DND-41 (cell line): ENCODE measurements around the gene PDLIM7.

Source experiments
- EZH2 ChIP-seq: IDR thresholded peaks from 3 replicates; pipeline ENCODE4 v1.6.1; 2012; ENCODE audit warnings: borderline replicate concordance, low read depth, mild to moderate bottlenecking, moderate library complexity, low read length, inconsistent platforms; ENCODE audit not compliant: severe bottlenecking
- TF ChIP-seq, protein P1 (sequence below): IDR thresholded peaks from 2 replicates; pipeline ENCODE4 v1.5.1; 2012; ENCODE audit warnings: borderline replicate concordance, low read length, moderate library complexity, mild to moderate bottlenecking; ENCODE audit not compliant: poor library complexity, severe bottlenecking; ENCODE audit errors: extremely low read depth

DNA sequence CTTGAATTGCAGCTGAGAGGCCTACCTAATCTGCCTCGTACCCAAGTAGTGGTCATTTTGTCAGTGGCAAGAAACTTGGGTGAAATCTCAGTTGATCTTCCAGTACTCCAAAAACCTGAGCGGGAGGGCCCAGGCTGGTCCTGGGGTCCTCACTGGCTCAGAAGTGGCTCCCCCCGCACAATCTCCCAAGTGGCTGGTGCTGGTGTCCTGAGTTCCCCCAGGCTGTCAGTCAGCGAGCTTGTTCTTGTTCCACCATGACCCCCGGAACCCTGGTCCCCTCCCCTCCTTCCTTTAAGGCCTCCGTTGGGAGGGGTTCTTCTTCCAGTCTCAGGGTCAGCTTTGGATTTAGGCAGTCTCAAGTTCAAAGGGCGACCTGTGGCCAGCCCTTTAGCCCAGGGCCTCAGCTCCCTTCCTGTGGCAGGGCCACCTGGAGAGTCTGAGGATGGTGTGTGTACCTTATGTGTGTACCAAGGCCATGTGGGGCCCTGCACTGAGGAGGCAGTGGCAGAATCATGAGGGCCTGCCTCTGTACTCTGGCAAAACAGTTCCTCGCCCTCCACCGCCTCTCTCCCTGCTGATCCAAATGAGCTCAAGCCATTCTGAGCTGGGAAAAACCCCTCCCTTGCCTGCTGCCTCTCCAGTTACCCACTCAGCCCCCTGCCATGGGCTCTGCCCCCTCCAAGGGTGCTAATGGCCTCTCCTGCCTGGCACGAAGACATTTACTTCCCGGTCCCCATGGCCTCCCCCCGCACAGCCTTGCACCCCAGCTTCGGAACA lies 19.5 kb downstream of the PDLIM7 start:
- TF ChIP-seq, protein P1, sequence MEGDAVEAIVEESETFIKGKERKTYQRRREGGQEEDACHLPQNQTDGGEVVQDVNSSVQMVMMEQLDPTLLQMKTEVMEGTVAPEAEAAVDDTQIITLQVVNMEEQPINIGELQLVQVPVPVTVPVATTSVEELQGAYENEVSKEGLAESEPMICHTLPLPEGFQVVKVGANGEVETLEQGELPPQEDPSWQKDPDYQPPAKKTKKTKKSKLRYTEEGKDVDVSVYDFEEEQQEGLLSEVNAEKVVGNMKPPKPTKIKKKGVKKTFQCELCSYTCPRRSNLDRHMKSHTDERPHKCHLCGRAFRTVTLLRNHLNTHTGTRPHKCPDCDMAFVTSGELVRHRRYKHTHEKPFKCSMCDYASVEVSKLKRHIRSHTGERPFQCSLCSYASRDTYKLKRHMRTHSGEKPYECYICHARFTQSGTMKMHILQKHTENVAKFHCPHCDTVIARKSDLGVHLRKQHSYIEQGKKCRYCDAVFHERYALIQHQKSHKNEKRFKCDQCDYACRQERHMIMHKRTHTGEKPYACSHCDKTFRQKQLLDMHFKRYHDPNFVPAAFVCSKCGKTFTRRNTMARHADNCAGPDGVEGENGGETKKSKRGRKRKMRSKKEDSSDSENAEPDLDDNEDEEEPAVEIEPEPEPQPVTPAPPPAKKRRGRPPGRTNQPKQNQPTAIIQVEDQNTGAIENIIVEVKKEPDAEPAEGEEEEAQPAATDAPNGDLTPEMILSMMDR, result no peak
- no peak for TF ChIP-seq EZH2
